ENCODE results near the gene DCAKD.
"Not testable (repeated sequence)": the region's sequence is repeated elsewhere in the genome, so short reads cannot be mapped to it uniquely, and the experiment has no call there.

The DCAKD gene

DNA sequence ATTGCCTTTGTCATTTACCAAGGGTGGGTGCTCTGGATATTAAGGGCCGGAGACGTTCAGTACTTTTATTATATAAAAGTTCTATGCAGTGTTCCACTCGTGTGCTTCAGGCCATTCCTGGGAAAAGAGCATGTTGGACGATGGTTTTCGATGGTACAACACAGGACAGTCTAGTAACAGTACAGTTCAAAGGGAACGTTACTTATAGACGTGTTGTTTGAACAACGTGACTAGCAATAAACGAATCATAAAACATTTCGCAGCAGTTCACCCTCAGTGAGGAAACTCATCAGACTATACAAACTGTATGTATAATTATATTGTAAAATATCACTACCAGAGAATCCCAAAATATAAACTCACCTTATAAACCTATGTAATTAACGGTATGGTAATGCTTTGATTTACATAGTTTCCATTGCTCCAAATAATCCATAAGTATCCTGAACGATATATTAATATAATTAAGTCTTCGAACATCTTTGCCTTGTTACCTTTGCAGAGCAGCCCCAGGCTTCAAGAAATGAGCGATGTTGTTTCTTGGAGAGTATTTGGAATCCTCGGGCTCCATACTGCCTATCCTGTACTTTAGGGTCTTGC lies 10.3 kb upstream of the DCAKD start:
- no peak for DNase-seq

DNA sequence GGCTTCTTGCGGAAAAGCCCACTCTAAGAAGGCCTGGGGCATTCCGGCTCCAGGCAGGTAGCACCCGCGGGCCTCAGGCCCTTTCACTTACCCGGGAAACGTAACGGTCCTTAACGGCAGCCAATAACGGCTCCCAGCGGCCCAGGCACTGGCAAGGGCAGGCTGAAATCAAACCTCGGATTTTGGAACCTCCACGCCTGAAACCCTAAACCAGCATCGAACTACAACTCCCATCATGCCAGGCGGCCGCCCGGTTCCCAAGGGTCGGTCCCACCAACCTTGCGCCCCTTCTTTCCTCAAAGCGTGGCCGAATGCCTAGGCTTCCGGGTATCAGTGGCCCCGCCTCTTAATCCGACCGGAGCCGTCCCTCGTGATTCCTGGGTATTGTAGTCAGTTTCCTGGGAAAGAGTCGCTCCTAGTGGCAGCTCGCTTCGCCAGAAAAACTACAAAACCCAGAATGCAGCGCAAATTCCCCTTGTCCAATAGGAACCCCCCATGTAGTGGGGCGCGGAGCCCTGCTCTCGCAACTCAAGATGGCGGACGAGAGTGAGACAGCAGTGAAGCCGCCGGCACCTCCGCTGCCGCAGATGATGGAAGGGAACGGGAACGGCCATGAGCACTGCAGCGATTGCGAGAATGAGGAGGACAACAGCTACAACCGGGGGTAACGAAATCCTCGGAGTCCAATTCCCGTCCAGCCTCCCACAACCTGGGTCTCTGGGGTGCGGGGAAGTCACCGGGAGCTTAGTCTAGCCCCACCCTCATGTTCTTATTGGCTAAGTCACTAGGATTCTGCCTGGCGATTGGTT lies 9.6 kb upstream of the DCAKD start, which contains the start of gene NMT1:
TSS of gene NMT1 (plus strand) at position 521 of the 809 bp plus-strand sequence. CDS start at position 534, 13 bp downstream.
- peak; percentile 99 for DNase-seq

DNA sequence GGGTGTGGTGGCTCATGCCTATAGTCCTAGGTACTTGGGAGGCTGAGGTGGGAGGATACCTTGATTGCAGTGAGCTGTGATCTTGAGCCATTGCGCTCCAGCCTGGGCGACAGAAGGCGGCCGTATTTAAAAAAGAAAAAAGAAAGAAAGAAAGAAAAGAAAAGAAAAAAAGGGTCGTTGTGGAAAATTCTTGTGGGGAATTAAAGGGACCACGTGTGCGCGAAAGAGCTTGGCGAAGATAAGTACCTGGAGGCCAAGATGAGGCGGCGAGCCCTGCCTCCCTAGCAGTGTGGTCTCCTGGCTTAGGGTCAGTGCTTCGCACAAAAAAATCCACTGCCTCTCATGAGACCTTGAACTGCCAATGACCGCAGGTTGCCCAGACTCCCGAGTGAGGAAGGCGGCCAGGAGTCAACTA lies 9.0 kb upstream of the DCAKD start:
- DNase-seq = no peak

DNA sequence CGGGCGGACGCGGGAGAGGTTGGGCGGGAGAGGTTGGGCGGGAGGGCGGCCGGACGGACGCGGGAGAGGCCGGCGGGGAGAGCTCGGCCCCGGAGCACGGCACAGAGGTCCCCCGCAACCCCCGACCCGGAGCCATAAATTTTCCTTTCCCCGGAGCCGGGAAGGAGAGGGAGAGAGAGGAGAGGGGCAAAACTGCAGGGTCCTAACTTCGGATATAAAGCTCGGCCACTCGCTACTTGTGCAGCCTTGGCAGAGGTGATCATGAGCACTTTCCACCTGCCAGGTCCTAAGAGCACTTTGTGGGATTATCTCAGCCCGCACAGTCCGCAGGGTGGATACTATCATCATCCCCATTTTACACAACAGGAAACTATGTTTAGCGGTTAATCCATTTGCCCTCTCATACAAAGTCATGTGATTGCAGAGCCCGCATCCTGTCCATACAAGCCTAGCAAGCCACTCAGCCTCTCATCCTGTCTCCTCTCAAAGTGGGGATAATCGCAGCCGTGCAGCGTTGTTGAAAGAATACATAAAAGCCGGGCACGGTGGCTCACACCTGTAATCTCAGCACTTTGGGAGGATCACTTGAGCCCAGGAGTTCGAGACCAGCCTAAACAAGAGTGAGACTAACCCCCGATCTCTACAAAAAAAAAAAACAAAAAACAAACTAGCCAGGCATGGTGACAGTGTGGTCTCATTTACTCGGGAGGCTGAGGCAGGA lies 780 bp upstream of the DCAKD start:
- peak; percentile 49 for DNase-seq

DNA sequence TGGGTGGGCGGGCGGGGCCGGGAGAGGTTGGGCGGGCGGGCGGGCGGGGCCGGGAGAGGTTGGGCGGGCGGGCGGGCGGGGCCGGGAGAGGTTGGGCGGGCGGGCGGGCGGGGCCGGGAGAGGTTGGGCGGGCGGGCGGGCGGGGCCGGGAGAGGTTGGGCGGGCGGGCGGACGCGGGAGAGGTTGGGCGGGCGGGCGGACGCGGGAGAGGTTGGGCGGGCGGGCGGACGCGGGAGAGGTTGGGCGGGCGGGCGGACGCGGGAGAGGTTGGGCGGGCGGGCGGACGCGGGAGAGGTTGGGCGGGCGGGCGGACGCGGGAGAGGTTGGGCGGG lies 254 bp upstream of the DCAKD start:
- not testable (repeated sequence) for DNase-seq

DNA sequence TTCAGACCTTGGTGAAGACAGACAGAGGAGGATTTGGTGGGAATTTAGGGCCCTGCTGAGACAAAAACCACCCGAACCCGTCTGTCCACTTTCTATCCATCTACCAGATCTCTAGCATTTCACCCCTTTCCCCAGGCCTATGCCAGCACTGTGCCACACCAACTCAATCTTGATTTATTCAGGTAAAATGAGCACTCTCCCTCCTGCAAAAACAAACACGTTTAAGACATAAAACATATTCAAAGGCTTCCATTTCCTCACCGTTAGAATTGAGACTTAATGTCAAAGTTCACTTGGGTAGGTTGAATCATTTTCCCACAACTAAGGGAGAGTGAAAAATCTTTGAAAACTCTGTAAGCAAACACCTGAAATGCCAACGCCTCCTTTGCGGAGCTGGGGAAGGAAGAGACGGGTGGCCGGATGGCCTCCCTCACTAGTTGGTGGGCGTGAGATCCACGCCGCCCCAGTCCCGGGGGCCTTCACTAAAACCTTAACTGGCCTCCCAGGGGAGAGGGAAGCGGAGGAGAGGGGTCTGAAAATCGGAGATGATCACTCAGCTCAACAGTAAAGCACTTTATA lies 862 bp downstream of the DCAKD start:
- DNase-seq = peak; percentile 32

- no peak for DNase-seq
These were observed 2.5 kb downstream of the DCAKD start for GRCh38 chr17:45048795-45049563.

DNA sequence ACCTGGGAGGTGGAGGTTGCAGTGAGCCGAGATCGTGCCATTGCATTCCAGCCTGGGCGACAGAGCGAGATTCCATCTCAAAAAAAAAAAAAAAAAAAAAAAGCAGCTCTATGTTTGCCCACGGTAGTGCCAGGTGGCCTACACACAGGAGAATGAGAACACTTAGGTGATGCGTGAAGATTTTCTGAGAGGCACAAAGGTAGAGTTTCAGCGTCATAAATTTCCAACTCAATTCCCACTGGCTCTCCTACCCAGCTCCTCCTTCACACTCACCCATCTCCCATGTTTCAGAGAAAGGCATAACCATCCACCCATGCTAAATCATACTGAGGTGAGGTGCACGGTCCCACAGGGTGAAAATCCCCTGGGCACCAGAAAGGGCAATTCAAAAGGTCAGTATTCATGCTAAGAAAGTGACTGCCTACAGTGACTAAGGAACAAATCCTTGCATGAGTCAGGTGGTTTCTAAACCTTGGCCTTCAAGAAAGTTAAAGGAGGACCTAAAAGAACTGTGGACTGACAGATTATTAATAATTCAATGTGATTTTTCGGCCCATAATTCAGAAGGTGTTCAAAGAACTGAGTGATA lies 4.8 kb downstream of the DCAKD start:
- DNase-seq = no peak

GRCh38 chr17:45043813-45044540 lies 7.5 kb downstream of the DCAKD start:
- DNase-seq = no peak

- DNase-seq = no peak
These were observed 8.9 kb downstream of the DCAKD start for GRCh38 chr17:45042346-45043120.

GRCh38 chr17:45040459-45040858 lies 11.0 kb downstream of the DCAKD start:
- no peak for DNase-seq

GRCh38 chr17:45038728-45039634 lies 12.5 kb downstream of the DCAKD start:
- no peak for DNase-seq

DNA sequence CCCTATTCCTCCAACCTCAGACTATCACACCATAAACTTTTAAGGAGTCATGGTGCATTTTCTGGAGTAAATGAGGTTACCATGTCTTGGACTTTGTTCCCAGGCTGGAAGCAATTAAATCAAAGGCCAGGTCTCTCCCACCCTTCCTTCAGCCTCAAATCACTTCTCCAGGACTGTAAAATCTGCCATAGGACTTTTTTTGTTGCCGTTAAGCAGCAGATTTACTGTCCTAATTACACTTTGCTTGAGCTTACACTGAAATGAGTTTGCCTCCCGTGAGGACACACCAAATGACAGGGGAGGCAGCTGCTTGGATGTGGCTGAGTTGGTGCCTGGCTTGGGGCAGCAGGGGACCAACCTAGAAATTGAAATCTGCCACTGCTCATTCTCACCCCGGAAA lies 14.7 kb downstream of the DCAKD start:
- DNase-seq = no peak

DNA sequence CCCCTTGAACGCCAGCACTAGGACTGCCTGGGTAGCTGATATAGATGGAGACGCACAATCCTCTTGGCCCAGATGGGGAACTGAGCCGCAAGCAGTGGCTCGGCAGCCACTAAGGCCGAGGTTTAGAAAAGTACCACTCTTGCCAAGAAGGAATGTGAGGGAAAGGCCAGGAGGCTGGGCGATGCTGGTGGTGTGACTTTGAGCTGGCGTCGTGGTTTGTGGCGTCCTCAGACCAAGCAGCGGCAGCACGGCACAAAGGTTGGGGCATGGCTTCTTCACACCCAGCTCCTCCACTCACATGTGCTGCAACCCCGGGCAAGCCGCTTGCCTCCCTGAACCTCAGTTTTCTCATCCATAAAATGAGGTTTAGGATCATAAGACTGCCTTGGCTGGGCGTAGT lies 15.6 kb downstream of the DCAKD start:
- DNase-seq = no peak

DNA sequence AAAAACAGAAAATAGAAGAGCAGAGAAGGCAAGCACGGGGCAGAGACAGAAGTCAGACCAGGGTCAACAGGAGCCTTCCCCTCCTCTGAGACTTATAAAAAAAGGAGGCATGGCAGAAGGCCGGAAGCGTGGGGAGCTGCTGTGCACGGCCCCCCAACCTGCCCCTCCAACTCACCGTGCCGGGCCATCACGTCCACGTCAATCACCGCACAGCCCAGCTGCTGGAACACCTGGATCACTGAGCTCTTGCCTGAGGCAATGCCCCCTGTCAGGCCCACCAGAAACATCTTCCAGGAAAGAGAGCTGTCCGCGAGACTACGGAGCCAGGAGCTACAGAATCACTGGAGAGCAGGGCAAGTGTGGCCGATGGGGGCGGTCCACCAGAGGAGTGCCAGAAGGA lies 16.8 kb downstream of the DCAKD start:
- no peak for DNase-seq

DNA sequence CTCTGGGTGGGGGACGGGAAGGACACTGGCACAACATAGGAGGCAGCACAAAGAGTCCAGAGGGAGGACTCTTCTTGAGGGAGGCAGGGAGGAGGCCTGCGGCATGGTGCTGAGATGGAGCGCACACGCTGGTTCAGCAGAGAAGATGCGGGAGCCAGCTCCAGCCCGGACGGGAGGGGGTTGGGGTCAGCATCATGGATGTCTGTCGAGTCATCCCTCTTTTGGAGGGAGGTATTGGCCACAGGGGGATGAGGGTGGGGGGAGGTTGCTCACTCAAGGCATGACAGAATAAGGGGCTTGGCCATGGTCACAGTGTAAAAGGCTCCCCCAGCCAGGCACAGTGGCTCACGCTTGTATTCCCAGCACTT lies 19.3 kb downstream of the DCAKD start:
- DNase-seq = no peak

- DNase-seq = no peak
These were observed 19.9 kb downstream of the DCAKD start for GRCh38 chr17:45031231-45032173.

DNA sequence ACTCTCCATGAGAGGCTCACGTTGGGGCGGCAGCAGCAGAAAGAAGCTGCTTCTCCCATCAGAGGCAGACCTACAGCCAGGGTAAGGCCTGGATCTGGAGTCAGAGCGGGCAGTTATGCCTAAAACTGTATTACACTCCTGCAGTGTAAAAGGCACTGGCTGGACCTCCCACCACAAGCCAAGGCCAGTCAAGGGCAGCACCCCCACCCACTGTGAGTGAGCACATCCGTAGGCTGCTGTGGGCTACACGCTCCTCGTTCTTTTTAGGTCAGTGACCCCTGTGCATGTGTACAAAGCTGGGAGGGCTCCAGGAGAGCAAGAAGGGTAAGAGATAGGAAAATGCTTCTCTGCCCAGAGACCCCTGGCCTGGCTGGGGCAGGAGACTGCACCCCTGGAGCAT lies 20.7 kb downstream of the DCAKD start:
- no peak for DNase-seq

Data from NCI-H748 treated with DMSO at 0.1 percent for 48 hours (cell line).